Sigmoid colon (tissue), 4 donors: ENCODE results near the gene PLS3.
"Not testable (repeated sequence)": the region's sequence is repeated elsewhere in the genome, so short reads cannot be mapped to it uniquely, and the experiment has no call there.

Experiments used
- EP300 ChIP-seq, 4 donors: sonication (generic); formaldehyde crosslinking; IDR thresholded peaks; one replicate each; pipeline ENCODE4 v1.6.1; 2017; ENCODE audit warnings: antibody characterized with exemption in 4 of 4
- POLR2AphosphoS5 ChIP-seq, 4 donors: sonication (generic); formaldehyde crosslinking; IDR thresholded peaks; one replicate each; pipeline ENCODE4 v1.6.1; 2017; ENCODE audit warnings: antibody characterized with exemption in 4 of 4
- TF ChIP-seq, protein P1 (sequence below), 4 experiments: fragments of 450-650 bp in 3 of 4; fragments of 200-600 bp in 1 of 4; IDR thresholded peaks; one replicate each; pipeline ENCODE4 v1.5.1; 2016 to 2019; ENCODE audit warnings: antibody characterized with exemption in 4 of 4, mild to moderate bottlenecking in 3 of 4, moderate library complexity in 2 of 4

GRCh38 chrX:115644397-115644796 lies 83.4 kb downstream of the PLS3 start:
- not testable (repeated sequence) for TF ChIP-seq EP300, POLR2AphosphoS5 (IDR thresholded peaks at IDR 0.05)
- TF ChIP-seq, protein P1, sequence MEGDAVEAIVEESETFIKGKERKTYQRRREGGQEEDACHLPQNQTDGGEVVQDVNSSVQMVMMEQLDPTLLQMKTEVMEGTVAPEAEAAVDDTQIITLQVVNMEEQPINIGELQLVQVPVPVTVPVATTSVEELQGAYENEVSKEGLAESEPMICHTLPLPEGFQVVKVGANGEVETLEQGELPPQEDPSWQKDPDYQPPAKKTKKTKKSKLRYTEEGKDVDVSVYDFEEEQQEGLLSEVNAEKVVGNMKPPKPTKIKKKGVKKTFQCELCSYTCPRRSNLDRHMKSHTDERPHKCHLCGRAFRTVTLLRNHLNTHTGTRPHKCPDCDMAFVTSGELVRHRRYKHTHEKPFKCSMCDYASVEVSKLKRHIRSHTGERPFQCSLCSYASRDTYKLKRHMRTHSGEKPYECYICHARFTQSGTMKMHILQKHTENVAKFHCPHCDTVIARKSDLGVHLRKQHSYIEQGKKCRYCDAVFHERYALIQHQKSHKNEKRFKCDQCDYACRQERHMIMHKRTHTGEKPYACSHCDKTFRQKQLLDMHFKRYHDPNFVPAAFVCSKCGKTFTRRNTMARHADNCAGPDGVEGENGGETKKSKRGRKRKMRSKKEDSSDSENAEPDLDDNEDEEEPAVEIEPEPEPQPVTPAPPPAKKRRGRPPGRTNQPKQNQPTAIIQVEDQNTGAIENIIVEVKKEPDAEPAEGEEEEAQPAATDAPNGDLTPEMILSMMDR (IDR thresholded peaks at IDR 0.05) = not testable (repeated sequence)
